ENCODE results near the gene CA11.

DNA sequence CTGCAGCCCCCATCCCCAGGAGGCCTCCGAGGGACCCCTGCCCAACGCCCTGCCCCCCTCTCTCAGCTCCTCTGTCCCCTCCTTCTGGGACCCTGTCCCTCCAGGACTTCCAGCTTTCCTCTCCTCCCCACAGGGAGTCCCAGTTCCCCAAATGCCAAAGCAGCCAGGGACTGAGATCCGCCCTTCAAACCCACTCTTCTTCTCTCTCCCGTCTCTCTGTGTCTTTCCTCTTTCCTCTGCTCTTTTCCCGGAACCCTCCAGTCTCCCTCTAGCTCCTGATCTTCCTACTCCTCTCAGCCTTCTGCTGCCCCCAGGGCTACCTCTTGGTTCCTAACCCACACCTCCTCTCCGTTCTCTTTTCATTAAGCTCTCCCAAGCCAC, 377 bp downstream of the CA11 start:
- TF ChIP-seq GATA2 (IDR thresholded peaks at IDR 0.05; ENCODE audit: low read depth, low read length) (no peak), GATA3 (IDR thresholded peaks at IDR 0.05; ENCODE audit: low read depth, low read length) (no peak)

Measured in SH-SY5Y (cell line).